ENCODE measurements around the gene DHX58.
"Not testable (repeated sequence)": the region's sequence is repeated elsewhere in the genome, so short reads cannot be mapped to it uniquely, and the experiment has no call there.

Gene DHX58

GRCh38 chr17:42112552-42113176, at the start of gene DHX58:
DHX58 (minus strand) TSS chr17:42112714; CDS start chr17:42111892, 822 bp downstream.
- Histone ChIP-seq H3K9me3 (ENCODE audit: control insufficient read depth in 1 of 2, low read length in 2 of 2) (no peaks in the 10 kb centered on the region), H3K4me3 (ENCODE audit: low read depth in 1 of 2, low read length in 2 of 2) (peak within 1 kb of the TSS; percentile 65 to 77), H3K27ac (ENCODE audit: low read depth, low read length) (peak within 1 kb of the TSS; percentile 76), H3K9ac (ENCODE audit: low read depth in 1 of 2, low read length in 2 of 2) (peak within 1 kb of the TSS; percentile 76 to 89), H3K27me3 (ENCODE audit: control insufficient read depth in 1 of 2, insufficient read depth in 2 of 2, low read length in 2 of 2) (no peaks in the 10 kb centered on the region), H3K36me3 (ENCODE audit: control insufficient read depth in 1 of 2, insufficient read depth in 2 of 2, low read length in 2 of 2) (peaks cover 3 to 27% of the 10 kb centered on the region in 2 donors), H3K4me1 (ENCODE audit: control insufficient read depth in 1 of 2, insufficient read depth in 2 of 2, low read length in 2 of 2) (peaks cover 24 to 32% of the 10 kb centered on the region in 2 donors)

- Histone ChIP-seq H3K4me3 (ENCODE audit: low read depth in 1 of 2, low read length in 2 of 2) (no peak overlapping the region), H3K4me1 (ENCODE audit: control insufficient read depth in 1 of 2, insufficient read depth in 2 of 2, low read length in 2 of 2) (no peaks in the 10 kb centered on the region), H3K9ac (ENCODE audit: low read depth in 1 of 2, low read length in 2 of 2) (no peak overlapping the region), H3K9me3 (ENCODE audit: control insufficient read depth in 1 of 2, low read length in 2 of 2) (no peaks in the 10 kb centered on the region), H3K36me3 (ENCODE audit: control insufficient read depth in 1 of 2, insufficient read depth in 2 of 2, low read length in 2 of 2) (no peaks in the 10 kb centered on the region), H3K27ac (ENCODE audit: low read depth, low read length) (no peak overlapping the region), H3K27me3 (ENCODE audit: control insufficient read depth in 1 of 2, insufficient read depth in 2 of 2, low read length in 2 of 2) (no peaks in the 10 kb centered on the region)
Observed at GRCh38 chr17:42160531-42160910, 48.0 kb upstream of the DHX58 start.

GRCh38 chr17:42159796-42160530, 47.4 kb upstream of the DHX58 start:
- Histone ChIP-seq H3K27ac (ENCODE audit: low read depth, low read length) (no peak overlapping the region), H3K4me3 (ENCODE audit: low read depth in 1 of 2, low read length in 2 of 2) (no peak overlapping the region)

GRCh38 chr17:42155614-42156045, 43.1 kb upstream of the DHX58 start:
- Histone ChIP-seq H3K27me3 (ENCODE audit: control insufficient read depth in 1 of 2, insufficient read depth in 2 of 2, low read length in 2 of 2) (no peaks in the 10 kb centered on the region), H3K27ac (ENCODE audit: low read depth, low read length) (no peak overlapping the region), H3K4me1 (ENCODE audit: control insufficient read depth in 1 of 2, insufficient read depth in 2 of 2, low read length in 2 of 2) (peaks cover 12 to 14% of the 10 kb centered on the region in 2 donors), H3K4me3 (ENCODE audit: low read depth in 1 of 2, low read length in 2 of 2) (peak overlapping the region; percentile 52 to 57), H3K36me3 (ENCODE audit: control insufficient read depth in 1 of 2, insufficient read depth in 2 of 2, low read length in 2 of 2) (peaks cover 0 to 11% of the 10 kb centered on the region in 2 donors), H3K9me3 (ENCODE audit: control insufficient read depth in 1 of 2, low read length in 2 of 2) (no peaks in the 10 kb centered on the region), H3K9ac (ENCODE audit: low read depth in 1 of 2, low read length in 2 of 2) (no peak overlapping the region)

More at GRCh38 chr17:42159796-42160530, 47.4 kb upstream of the DHX58 start:
- H3K4me1 ChIP-seq (ENCODE audit: control insufficient read depth in 1 of 2, insufficient read depth in 2 of 2, low read length in 2 of 2) = no peaks in the 10 kb centered on the region
- H3K36me3 ChIP-seq (ENCODE audit: control insufficient read depth in 1 of 2, insufficient read depth in 2 of 2, low read length in 2 of 2) = no peaks in the 10 kb centered on the region
- no peaks in the 10 kb centered on the region for H3K27me3 ChIP-seq (ENCODE audit: control insufficient read depth in 1 of 2, insufficient read depth in 2 of 2, low read length in 2 of 2)
- H3K9me3 ChIP-seq (ENCODE audit: control insufficient read depth in 1 of 2, low read length in 2 of 2) = no peaks in the 10 kb centered on the region
- no peak overlapping the region for H3K9ac ChIP-seq (ENCODE audit: low read depth in 1 of 2, low read length in 2 of 2)

GRCh38 chr17:42153919-42154742, 41.6 kb upstream of the DHX58 start:
- Histone ChIP-seq H3K4me3 (ENCODE audit: low read depth in 1 of 2, low read length in 2 of 2) (peak overlapping the region; percentile 83 to 100), H3K9me3 (ENCODE audit: control insufficient read depth in 1 of 2, low read length in 2 of 2) (no peaks in the 10 kb centered on the region), H3K4me1 (ENCODE audit: control insufficient read depth in 1 of 2, insufficient read depth in 2 of 2, low read length in 2 of 2) (peaks cover 12 to 14% of the 10 kb centered on the region in 2 donors), H3K9ac (ENCODE audit: low read depth in 1 of 2, low read length in 2 of 2) (peak overlapping the region; percentile 95 to 98), H3K27ac (ENCODE audit: low read depth, low read length) (peak overlapping the region; percentile 55), H3K27me3 (ENCODE audit: control insufficient read depth in 1 of 2, insufficient read depth in 2 of 2, low read length in 2 of 2) (no peaks in the 10 kb centered on the region), H3K36me3 (ENCODE audit: control insufficient read depth in 1 of 2, insufficient read depth in 2 of 2, low read length in 2 of 2) (peaks cover 0 to 18% of the 10 kb centered on the region in 2 donors)

- Histone ChIP-seq H3K9ac (ENCODE audit: low read depth in 1 of 2, low read length in 2 of 2) (no peak overlapping the region), H3K36me3 (ENCODE audit: control insufficient read depth in 1 of 2, insufficient read depth in 2 of 2, low read length in 2 of 2) (peaks cover 4 to 57% of the 10 kb centered on the region in 2 donors), H3K27me3 (ENCODE audit: control insufficient read depth in 1 of 2, insufficient read depth in 2 of 2, low read length in 2 of 2) (no peaks in the 10 kb centered on the region), H3K9me3 (ENCODE audit: control insufficient read depth in 1 of 2, low read length in 2 of 2) (no peaks in the 10 kb centered on the region), H3K4me1 (ENCODE audit: control insufficient read depth in 1 of 2, insufficient read depth in 2 of 2, low read length in 2 of 2) (no peaks in the 10 kb centered on the region), H3K4me3 (ENCODE audit: low read depth in 1 of 2, low read length in 2 of 2) (no peak overlapping the region), H3K27ac (ENCODE audit: low read depth, low read length) (no peak overlapping the region)
Observed at GRCh38 chr17:42146911-42147607, 34.5 kb upstream of the DHX58 start.

GRCh38 chr17:42143138-42143537, 30.6 kb upstream of the DHX58 start:
- Histone ChIP-seq H3K36me3 (ENCODE audit: control insufficient read depth in 1 of 2, insufficient read depth in 2 of 2, low read length in 2 of 2) (peaks cover 0 to 44% of the 10 kb centered on the region in 2 donors), H3K4me1 (ENCODE audit: control insufficient read depth in 1 of 2, insufficient read depth in 2 of 2, low read length in 2 of 2) (peaks cover 9 to 13% of the 10 kb centered on the region in 2 donors)
- H3K4me3 ChIP-seq (ENCODE audit: low read depth in 1 of 2, low read length in 2 of 2); H3K27me3 ChIP-seq (ENCODE audit: control insufficient read depth in 1 of 2, insufficient read depth in 2 of 2, low read length in 2 of 2); H3K9ac ChIP-seq (ENCODE audit: low read depth in 1 of 2, low read length in 2 of 2); H3K27ac ChIP-seq (ENCODE audit: low read depth, low read length); H3K9me3 ChIP-seq (ENCODE audit: control insufficient read depth in 1 of 2, low read length in 2 of 2): not testable (repeated sequence)

GRCh38 chr17:42142371-42142896, 29.9 kb upstream of the DHX58 start:
- Histone ChIP-seq H3K9me3 (ENCODE audit: control insufficient read depth in 1 of 2, low read length in 2 of 2) (no peaks in the 10 kb centered on the region), H3K36me3 (ENCODE audit: control insufficient read depth in 1 of 2, insufficient read depth in 2 of 2, low read length in 2 of 2) (peaks cover 0 to 39% of the 10 kb centered on the region in 2 donors), H3K4me3 (ENCODE audit: low read depth in 1 of 2, low read length in 2 of 2) (no peak overlapping the region), H3K27me3 (ENCODE audit: control insufficient read depth in 1 of 2, insufficient read depth in 2 of 2, low read length in 2 of 2) (no peaks in the 10 kb centered on the region), H3K9ac (ENCODE audit: low read depth in 1 of 2, low read length in 2 of 2) (no peak overlapping the region), H3K27ac (ENCODE audit: low read depth, low read length) (no peak overlapping the region), H3K4me1 (ENCODE audit: control insufficient read depth in 1 of 2, insufficient read depth in 2 of 2, low read length in 2 of 2) (peaks cover 13 to 15% of the 10 kb centered on the region in 2 donors)

GRCh38 chr17:42141382-42141781, 28.9 kb upstream of the DHX58 start:
- Histone ChIP-seq H3K9me3 (ENCODE audit: control insufficient read depth in 1 of 2, low read length in 2 of 2) (no peaks in the 10 kb centered on the region), H3K27me3 (ENCODE audit: control insufficient read depth in 1 of 2, insufficient read depth in 2 of 2, low read length in 2 of 2) (no peaks in the 10 kb centered on the region), H3K4me1 (ENCODE audit: control insufficient read depth in 1 of 2, insufficient read depth in 2 of 2, low read length in 2 of 2) (peaks cover 19 to 20% of the 10 kb centered on the region in 2 donors), H3K4me3 (ENCODE audit: low read depth in 1 of 2, low read length in 2 of 2) (no peak overlapping the region), H3K9ac (ENCODE audit: low read depth in 1 of 2, low read length in 2 of 2) (no peak overlapping the region), H3K27ac (ENCODE audit: low read depth, low read length) (no peak overlapping the region), H3K36me3 (ENCODE audit: control insufficient read depth in 1 of 2, insufficient read depth in 2 of 2, low read length in 2 of 2) (peaks cover 0 to 36% of the 10 kb centered on the region in 2 donors)
